HepG2 (cell line): ENCODE data around the gene GRIK4. TPM values are rescaled to one million over a fixed set of nuclear protein-coding genes. Genes with fewer than 3 reads are reported as not detected.

Experiments
- ARID4A ChIP-seq: sonication (generic); formaldehyde crosslinking; IDR thresholded peaks from 2 replicates; pipeline ENCODE4 v1.5.0; 2020; ENCODE audit warnings: mild to moderate bottlenecking, missing genetic modification reagents, borderline replicate concordance
- BRD4 ChIP-seq: sonication (generic); formaldehyde crosslinking; IDR thresholded peaks from 2 replicates; pipeline ENCODE4 v1.4.0; 2020; ENCODE audit warnings: missing genetic modification reagents
- CREBL2 ChIP-seq: sonication (generic); formaldehyde crosslinking; IDR thresholded peaks from 2 replicates; pipeline ENCODE4 v1.8.1; 2023; ENCODE audit warnings: missing genetic modification reagents, mild to moderate bottlenecking, borderline replicate concordance
- DNMT3B ChIP-seq: conservative IDR thresholded peaks from 2 replicates; pipeline ENCODE4 v1.6.1; 2016; ENCODE audit warnings: missing biosample characterization, control low read depth
- GABPA ChIP-seq, 2 experiments: IDR thresholded peaks; 2 replicates each; pipeline ENCODE4 v1.6.1; 2011 to 2016; ENCODE audit warnings: low read depth in 2 of 2, low read length in 1 of 2, missing biosample characterization in 1 of 2, missing genetic modification characterization in 1 of 2
- GABPB1 ChIP-seq: IDR thresholded peaks from 2 replicates; pipeline ENCODE4 v1.6.1; 2016; ENCODE audit warnings: mild to moderate bottlenecking, missing genetic modification reagents, moderate library complexity, missing compliant biosample characterization
- GTF2F1 ChIP-seq: fragments of 150-350 bp; IDR thresholded peaks from 2 replicates; pipeline ENCODE4 v1.6.1; 2014; ENCODE audit warnings: low read length
- HNF4G ChIP-seq, 2 experiments: sonication (generic) in 1 of 2; formaldehyde crosslinking in 1 of 2; IDR thresholded peaks; 2 replicates each; pipeline versions ENCODE4 v1.4.0 to v1.6.1; 2011 to 2020; ENCODE audit warnings: borderline replicate concordance in 2 of 2, low read depth in 2 of 2, mild to moderate bottlenecking in 2 of 2, low read length in 1 of 2, missing genetic modification reagents in 1 of 2, moderate library complexity in 1 of 2
- KDM2A ChIP-seq: sonication (generic); formaldehyde crosslinking; IDR thresholded peaks from 2 replicates; pipeline ENCODE4 v1.4.0; 2020; ENCODE audit warnings: low read depth, missing genetic modification reagents, borderline replicate concordance
- NR2F2 ChIP-seq: IDR thresholded peaks from 2 replicates; pipeline ENCODE4 v1.6.1; 2012; ENCODE audit warnings: low read depth, inconsistent platforms, borderline replicate concordance
- RARA ChIP-seq: IDR thresholded peaks from 2 replicates; pipeline ENCODE4 v1.6.1; 2016; ENCODE audit warnings: missing genetic modification reagents, missing compliant biosample characterization
- SOX13 ChIP-seq, 3 experiments: fragments of 450-650 bp in 1 of 3; sonication (generic) in 1 of 3; formaldehyde crosslinking in 1 of 3; IDR thresholded peaks in 2 of 3; conservative IDR thresholded peaks in 1 of 3; 2 replicates each; pipeline versions ENCODE4 v1.5.0 to v1.6.1; 2016 to 2020; ENCODE audit warnings: antibody characterized with exemption in 1 of 3, mild to moderate bottlenecking in 1 of 3, missing compliant biosample characterization in 1 of 3, missing genetic modification reagents in 1 of 3, moderate library complexity in 1 of 3
- SP2 ChIP-seq: sonication (generic); formaldehyde crosslinking; IDR thresholded peaks from 2 replicates; pipeline ENCODE4 v1.5.1; 2020; ENCODE audit warnings: mild to moderate bottlenecking, missing genetic modification reagents
- ZBTB1 ChIP-seq: sonication (generic); formaldehyde crosslinking; IDR thresholded peaks from 2 replicates; pipeline ENCODE4 v1.4.0; 2020; ENCODE audit warnings: missing genetic modification reagents, borderline replicate concordance
- ZEB1 ChIP-seq: IDR thresholded peaks from 2 replicates; pipeline ENCODE4 v1.6.1; 2012; ENCODE audit warnings: mild to moderate bottlenecking, low read depth, inconsistent platforms; ENCODE audit not compliant: insufficient replicate concordance
- ZNF205 ChIP-seq: IDR thresholded peaks from 2 replicates; pipeline ENCODE4 v1.6.1; 2018; ENCODE audit warnings: missing biosample characterization, missing genetic modification reagents
- ZNF468 ChIP-seq: sonication (generic); formaldehyde crosslinking; IDR thresholded peaks from 2 replicates; pipeline ENCODE4 v1.8.0; 2022; ENCODE audit warnings: mild to moderate bottlenecking, moderate library complexity, missing genetic modification reagents
- ZNF501 ChIP-seq: sonication (generic); formaldehyde crosslinking; IDR thresholded peaks from 2 replicates; pipeline ENCODE4 v1.5.1; 2020; ENCODE audit warnings: mild to moderate bottlenecking, moderate library complexity, missing genetic modification reagents
- ZNF563 ChIP-seq: sonication (generic); formaldehyde crosslinking; IDR thresholded peaks from 2 replicates; pipeline ENCODE4 v1.8.0; 2022; ENCODE audit warnings: mild to moderate bottlenecking, moderate library complexity, missing genetic modification reagents
- polyA plus RNA-seq, 8 experiments: library from polyadenylated mRNA; depleted of rRNA in 3 of 8; stranded (reverse) in 7 of 8; unstranded in 1 of 8; fragments of >200 nt; fragmentation: Illumina TruSeq in 4 of 8; extraction: Trizol in 4 of 8; gene quantifications; 2 replicates each; pipeline versions ENCODE4 v1.2.1 to v1.2.3, GENCODE V29; 2011 to 2016; ENCODE audit warnings: low read depth in 4 of 8, missing spikeins in 1 of 8, mixed read lengths in 1 of 8; ENCODE audit not compliant: insufficient read depth in 1 of 8
- total RNA-seq, 5 experiments: library from RNA; depleted of rRNA; stranded (reverse); fragments of >200 nt; fragmentation: Illumina TruSeq; extraction: Trizol; gene quantifications; 2 replicates each; pipeline ENCODE4 v1.2.3, GENCODE V29; 2016; ENCODE audit warnings: low read depth in 1 of 5
- TF ChIP-seq, protein P1 (sequence below): sonication (generic); formaldehyde crosslinking; IDR thresholded peaks from 2 replicates; pipeline ENCODE4 v1.9.0; 2021; ENCODE audit warnings: missing genetic modification reagents, mild to moderate bottlenecking, borderline replicate concordance
- TF ChIP-seq, protein P2 (sequence below): sonication (generic); formaldehyde crosslinking; IDR thresholded peaks from 2 replicates; pipeline ENCODE4 v1.8.0; 2022; ENCODE audit warnings: missing genetic modification reagents, mild to moderate bottlenecking, borderline replicate concordance

Gene GRIK4
- total and polyA plus RNA-seq, 2 of the 13 experiments (the other 11 are each of a cell fraction or from before 2014, with no cell fraction given), result 0.04 to 0.07 TPM

DNA sequence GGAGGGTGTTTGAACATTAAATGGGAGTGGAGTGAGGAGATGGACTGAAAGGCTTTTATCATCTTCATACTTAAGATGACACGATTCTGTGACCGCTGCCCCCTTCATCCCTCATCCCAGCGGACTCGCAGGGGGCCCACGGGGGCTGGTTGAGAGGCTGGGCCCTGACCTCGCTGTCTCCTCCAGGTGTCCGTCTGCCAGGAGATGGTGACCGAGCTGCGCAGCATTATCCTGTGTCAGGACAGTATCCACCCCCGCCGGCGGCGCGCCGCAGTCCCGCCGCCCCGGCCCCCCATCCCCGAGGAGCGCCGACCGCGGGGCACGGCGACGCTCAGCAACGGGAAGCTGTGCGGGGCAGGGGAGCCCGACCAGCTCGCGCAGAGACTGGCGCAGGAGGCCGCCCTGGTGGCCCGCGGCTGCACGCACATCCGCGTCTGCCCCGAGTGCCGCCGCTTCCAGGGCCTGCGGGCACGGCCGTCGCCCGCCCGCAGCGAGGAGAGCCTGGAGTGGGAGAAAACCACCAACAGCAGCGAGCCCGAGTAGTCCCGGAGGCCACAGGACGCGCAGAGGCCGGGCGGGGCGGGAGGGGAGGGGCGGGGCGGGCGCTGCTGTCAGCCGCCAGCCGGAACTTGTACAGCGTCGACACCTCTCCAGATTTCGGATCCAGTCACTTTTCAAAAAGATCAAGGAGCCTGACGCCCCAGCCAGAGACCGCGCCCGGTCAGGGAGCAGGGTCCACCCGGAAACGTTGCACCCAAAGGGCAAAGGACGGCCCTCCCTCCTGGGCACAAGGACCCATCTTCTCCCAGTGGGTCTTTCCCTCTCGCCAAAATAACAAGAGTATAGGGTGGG is 474.4 kb downstream of the GRIK4 start (continued):
- TF ChIP-seq SOX13 (IDR thresholded peaks at IDR 0.05) (no peak), SOX13 (CRISPR knock-in tag; conservative IDR thresholded peaks at IDR 0.05 in 1 of 2, IDR thresholded peaks at IDR 0.05 in 1 of 2) (no peak), ZNF563 (0 out of 2 replicates have a peak, but pooled peaks have one; percentile 29), ZNF501 (0 out of 2 replicates have a peak, but pooled peaks have one; percentile 34), SP2 (no peak), BRD4 (CRISPR knock-in tag) (no peak), NR2F2 (no peak), GTF2F1 (no peak), GABPA (IDR thresholded peaks at IDR 0.05; ENCODE audit: low read depth, low read length) (no peak), GABPA (CRISPR knock-in tag; IDR thresholded peaks at IDR 0.05; ENCODE audit: low read depth) (peak; percentile 43), ARID4A (CRISPR knock-in tag) (0 out of 2 replicates have a peak, but pooled peaks have one; percentile 15), RARA (CRISPR knock-in tag) (no peak), DNMT3B (no peak), GABPB1 (peak; percentile 53; the same call in 1 of the 2 replicates), KDM2A (CRISPR knock-in tag) (no peak), ZEB1 (no peak), HNF4G (IDR thresholded peaks at IDR 0.05; ENCODE audit: borderline replicate concordance, low read depth, low read length) (no peak), HNF4G (CRISPR knock-in tag; IDR thresholded peaks at IDR 0.05; ENCODE audit: borderline replicate concordance, low read depth) (0 out of 2 replicates have a peak, but pooled peaks have one; percentile 38), CREBL2 (CRISPR knock-in tag) (no peak), ZNF205 (CRISPR knock-in tag) (no peak), ZNF468 (CRISPR knock-in tag) (0 out of 2 replicates have a peak, but pooled peaks have one; percentile 28), ZBTB1 (CRISPR knock-in tag) (no peak)
- TF ChIP-seq, protein P1, sequence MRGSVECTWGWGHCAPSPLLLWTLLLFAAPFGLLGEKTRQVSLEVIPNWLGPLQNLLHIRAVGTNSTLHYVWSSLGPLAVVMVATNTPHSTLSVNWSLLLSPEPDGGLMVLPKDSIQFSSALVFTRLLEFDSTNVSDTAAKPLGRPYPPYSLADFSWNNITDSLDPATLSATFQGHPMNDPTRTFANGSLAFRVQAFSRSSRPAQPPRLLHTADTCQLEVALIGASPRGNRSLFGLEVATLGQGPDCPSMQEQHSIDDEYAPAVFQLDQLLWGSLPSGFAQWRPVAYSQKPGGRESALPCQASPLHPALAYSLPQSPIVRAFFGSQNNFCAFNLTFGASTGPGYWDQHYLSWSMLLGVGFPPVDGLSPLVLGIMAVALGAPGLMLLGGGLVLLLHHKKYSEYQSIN (CRISPR knock-in tag), result no peak
- TF ChIP-seq, protein P2, sequence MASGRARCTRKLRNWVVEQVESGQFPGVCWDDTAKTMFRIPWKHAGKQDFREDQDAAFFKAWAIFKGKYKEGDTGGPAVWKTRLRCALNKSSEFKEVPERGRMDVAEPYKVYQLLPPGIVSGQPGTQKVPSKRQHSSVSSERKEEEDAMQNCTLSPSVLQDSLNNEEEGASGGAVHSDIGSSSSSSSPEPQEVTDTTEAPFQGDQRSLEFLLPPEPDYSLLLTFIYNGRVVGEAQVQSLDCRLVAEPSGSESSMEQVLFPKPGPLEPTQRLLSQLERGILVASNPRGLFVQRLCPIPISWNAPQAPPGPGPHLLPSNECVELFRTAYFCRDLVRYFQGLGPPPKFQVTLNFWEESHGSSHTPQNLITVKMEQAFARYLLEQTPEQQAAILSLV (CRISPR knock-in tag), result no peak
